Measurements from ENCODE around the gene ELF2. TPM values are rescaled to one million over a fixed set of nuclear protein-coding genes. Genes with fewer than 3 reads are reported as not detected.

ELF2 gene
- total and polyA plus RNA-seq, 2 of the 8 experiments (the other 6 are each of a cell fraction or from before 2014, with no cell fraction given) = 21.1 to 44.3 TPM

GRCh38 chr4:139011225-139011950 is 165.6 kb downstream of the ELF2 start (continued):
- TF ChIP-seq SIN3A (conservative IDR thresholded peaks at IDR 0.05 in 1 of 2, IDR thresholded peaks at IDR 0.05 in 1 of 2; ENCODE audit: low read depth in 1 of 2, low read length in 2 of 2) = no peak
- no peak for TF ChIP-seq SP4 (IDR thresholded peaks at IDR 0.05; ENCODE audit: low read length)
